H1 (cell line): ENCODE measurements around the gene MVK. TPM values are rescaled to one million over a fixed set of nuclear protein-coding genes. Genes with fewer than 3 reads are reported as not detected.

Experiments
- CREB1 ChIP-seq: IDR thresholded peaks from 2 replicates; pipeline ENCODE4 v1.6.1; 2012; ENCODE audit warnings: inconsistent platforms
- SIX5 ChIP-seq: IDR thresholded peaks from 2 replicates; pipeline ENCODE4 v1.6.1; 2011; ENCODE audit warnings: mild to moderate bottlenecking, low read depth, low read length
- polyA plus RNA-seq, 7 experiments: library from polyadenylated mRNA; depleted of rRNA in 3 of 7; stranded (reverse) in 5 of 7; unstranded in 2 of 7; fragments of >200 nt in 5 of 7; fragments of 200-250 nt in 2 of 7; gene quantifications; 1 replicate in 5 of 7; 2 replicates in 1 of 7; 4 replicates in 1 of 7; pipeline versions ENCODE4 v1.2.1 to v1.2.3, GENCODE V29; 2011 to 2013; ENCODE audit warnings: missing spikeins in 2 of 7, mixed read lengths in 2 of 7
- total RNA-seq: library from RNA; stranded (reverse); fragmentation: NEBNext Ultra II Directional; extraction: Animal tissue kit (Norgen Biotek cat#: 25700); gene quantifications from 2 replicates; pipeline ENCODE4 v1.2.1, GENCODE V29; 2021

MVK gene
- total and polyA plus RNA-seq, 2 of the 8 experiments (the other 6 are each of a cell fraction or from before 2014, with no cell fraction given), result 15.7 to 20.9 TPM

- TF ChIP-seq SIX5 (no peak), CREB1 (no peak)
Measured at GRCh38 chr12:109637996-109638395, 64.4 kb downstream of the MVK start (continued).
